Choroid plexus epithelial cell (primary cell): Measurements from ENCODE around the gene TOLLIP.
"Not testable (repeated sequence)": the region's sequence is repeated elsewhere in the genome, so short reads cannot be mapped to it uniquely, and the experiment has no call there.

ENCODE experiments used
- DNase-seq: peaks from one replicate; pipeline ENCODE4 v3.0.0-alpha.2; 2010; ENCODE audit warnings: low read depth
- H3K4me3 ChIP-seq: 2 replicates; pipeline ENCODE4 v1.5.1; 2011; ENCODE audit warnings: low read depth, mild to moderate bottlenecking, control low read depth, low read length, moderate library complexity
- CTCF ChIP-seq: conservative IDR thresholded peaks from 2 replicates; pipeline ENCODE4 v1.5.1; 2011; ENCODE audit warnings: low read depth, mild to moderate bottlenecking, control low read depth, inconsistent platforms, low read length, moderate library complexity

TOLLIP gene

GRCh38 chr11:1255151-1255550, 54.3 kb downstream of the TOLLIP start:
- H3K4me3 ChIP-seq, result no peak overlapping the region
- no peak for DNase-seq
- TF ChIP-seq CTCF, result no peak

GRCh38 chr11:1254733-1255132, 54.7 kb downstream of the TOLLIP start:
- H3K4me3 ChIP-seq, result no peak overlapping the region
- DNase-seq, result no peak
- TF ChIP-seq CTCF, result no peak

- no peak for DNase-seq
- no peak overlapping the region for H3K4me3 ChIP-seq
- TF ChIP-seq CTCF, result no peak
These were observed 55.3 kb downstream of the TOLLIP start for GRCh38 chr11:1254086-1254648.

GRCh38 chr11:1253103-1253485, 56.3 kb downstream of the TOLLIP start:
- no peak overlapping the region for H3K4me3 ChIP-seq
- DNase-seq, result no peak
- TF ChIP-seq CTCF, result no peak

GRCh38 chr11:1252371-1253102, 56.9 kb downstream of the TOLLIP start:
- no peak for TF ChIP-seq CTCF
- H3K4me3 ChIP-seq, result no peak overlapping the region
- no peak for DNase-seq

- H3K4me3 ChIP-seq, result no peak overlapping the region
- no peak for DNase-seq
- no peak for TF ChIP-seq CTCF
These were observed 58.1 kb downstream of the TOLLIP start for GRCh38 chr11:1251236-1251770.

GRCh38 chr11:1250411-1250810, 59.0 kb downstream of the TOLLIP start:
- not testable (repeated sequence) for H3K4me3 ChIP-seq, DNase-seq

- not testable (repeated sequence) for DNase-seq, H3K4me3 ChIP-seq
These were observed 60.5 kb downstream of the TOLLIP start for GRCh38 chr11:1248951-1249350.

GRCh38 chr11:1247026-1247425, 62.4 kb downstream of the TOLLIP start:
- not testable (repeated sequence) for H3K4me3 ChIP-seq, DNase-seq

- H3K4me3 ChIP-seq, DNase-seq: not testable (repeated sequence)
These were observed 63.1 kb downstream of the TOLLIP start for GRCh38 chr11:1246301-1246700.

GRCh38 chr11:1245717-1246116, 63.7 kb downstream of the TOLLIP start:
- not testable (repeated sequence) for H3K4me3 ChIP-seq, DNase-seq

- not testable (repeated sequence) for DNase-seq, H3K4me3 ChIP-seq
These were observed 64.9 kb downstream of the TOLLIP start for GRCh38 chr11:1244557-1244956.
